PC-9 (cell line): Measurements from ENCODE around the gene TNK1. TPM values are rescaled to one million over a fixed set of nuclear protein-coding genes. Genes with fewer than 3 reads are reported as not detected.

Experiments used
- BruUV-seq: library from RNA; stranded (reverse); fragments of 400-500 nt; replicated peaks from 2 replicates; lab custom pipeline; 2021; lab: Mats Ljungman, UMichigan
- CTCF ChIA-PET: fragments of 300-600 bp; sonication (Branson Sonifier 250); formaldehyde crosslinking; loops from one replicate; lab custom pipeline; 2022; ENCODE audit warnings: antibody characterized with exemption; lab: Charles Lee
- POLR2A ChIA-PET: fragments of 300-600 bp; sonication (Branson Sonifier 250); formaldehyde crosslinking; loops from one replicate; lab custom pipeline; 2022; ENCODE audit warnings: antibody characterized with exemption; ENCODE audit not compliant: unreplicated experiment; lab: Charles Lee
- DNase-seq, 2 experiments: peaks; one replicate each; pipeline versions ENCODE4 v3.0.0 to v3.0.0-alpha.2; 2015 to 2022; ENCODE audit warnings: mixed read lengths in 1 of 2
- H2AFZ ChIP-seq: fragments of 200-600 bp; sonication (generic); 2 replicates; pipeline ENCODE4 v1.8.1; 2017; ENCODE audit warnings: antibody characterized with exemption
- H3F3A ChIP-seq: fragments of 200-600 bp; sonication (generic); 2 replicates; pipeline ENCODE4 v1.8.1; 2017; ENCODE audit warnings: antibody characterized with exemption, mild to moderate bottlenecking, low read depth; ENCODE audit not compliant: insufficient read depth
- H3K27ac ChIP-seq: fragments of 200-600 bp; sonication (generic); 2 replicates; pipeline ENCODE4 v1.6.1; 2016; ENCODE audit warnings: mixed run types
- H3K27me3 ChIP-seq: fragments of 200-600 bp; sonication (generic); 2 replicates; pipeline ENCODE4 v1.6.1; 2016; ENCODE audit warnings: low read depth, mixed run types; ENCODE audit not compliant: insufficient read depth
- H3K36me3 ChIP-seq: fragments of 200-600 bp; sonication (generic); 2 replicates; pipeline ENCODE4 v1.6.1; 2016; ENCODE audit warnings: low read depth, mixed run types
- H3K4me1 ChIP-seq: fragments of 200-600 bp; sonication (generic); replicated peaks from 2 replicates; pipeline ENCODE4 v1.6.1; 2016; ENCODE audit warnings: mixed run types; ENCODE audit not compliant: insufficient read depth
- H3K4me2 ChIP-seq: fragments of 200-600 bp; sonication (generic); 2 replicates; pipeline ENCODE4 v1.6.1; 2017; ENCODE audit warnings: mixed run types
- H3K4me3 ChIP-seq: fragments of 200-600 bp; sonication (generic); 2 replicates; pipeline ENCODE4 v1.6.1; 2016; ENCODE audit warnings: mixed run types
- H3K79me2 ChIP-seq: fragments of 200-600 bp; sonication (generic); 2 replicates; pipeline ENCODE4 v1.6.1; 2017; ENCODE audit warnings: low read depth, mixed run types
- H3K9me2 ChIP-seq: fragments of 200-600 bp; sonication (generic); 2 replicates; pipeline ENCODE4 v1.8.1; 2017; ENCODE audit warnings: mild to moderate bottlenecking; ENCODE audit not compliant: insufficient read depth
- H3K9me3 ChIP-seq: fragments of 200-600 bp; sonication (generic); 2 replicates; pipeline ENCODE4 v1.8.1; 2016; ENCODE audit warnings: low read depth; ENCODE audit not compliant: insufficient read depth
- H4K20me1 ChIP-seq: fragments of 200-600 bp; sonication (generic); 2 replicates; pipeline ENCODE4 v1.8.1; 2017; ENCODE audit not compliant: insufficient read depth
- EZH2 ChIP-seq: fragments of 200-600 bp; sonication (generic); IDR thresholded peaks from 2 replicates; pipeline ENCODE4 v1.8.0; 2017; ENCODE audit warnings: antibody characterized with exemption, low read depth
- intact Hi-C: fragments of 100-400 bp; cut with micrococcal nuclease; formaldehyde crosslinking; loops from one replicate; pipeline ENCODE4 v1.10.0; 2022; ENCODE audit not compliant: unreplicated experiment
- total RNA-seq: library from RNA; stranded (reverse); gene quantifications from 2 replicates; pipeline ENCODE4 v1.2.3, GENCODE V29; 2021
- TF ChIP-seq, protein P1 (sequence below): fragments of 200-600 bp; sonication (generic); conservative IDR thresholded peaks from 2 replicates; pipeline ENCODE4 v1.6.1; 2017; ENCODE audit warnings: mixed run types, antibody characterized with exemption, mild to moderate bottlenecking, moderate library complexity

TNK1 gene
- total RNA-seq, 1 experiment from 2014 or later: 18.8 TPM

- no peaks in the 10 kb centered on the region for H3K4me1 ChIP-seq
- H3K4me3 ChIP-seq: no peak overlapping the region
- no peak overlapping the region for H3K4me2 ChIP-seq
- no peak overlapping the region for H3K27ac ChIP-seq
- ChIA-PET CTCF (no interaction called here), POLR2A (no interaction called here)
- intact Hi-C loops: no loop called here
- H3K27me3 ChIP-seq: no peaks in the 10 kb centered on the region
- no peaks in the 10 kb centered on the region for H3K9me2 ChIP-seq
- no peak for TF ChIP-seq EZH2
- TF ChIP-seq, protein P1, sequence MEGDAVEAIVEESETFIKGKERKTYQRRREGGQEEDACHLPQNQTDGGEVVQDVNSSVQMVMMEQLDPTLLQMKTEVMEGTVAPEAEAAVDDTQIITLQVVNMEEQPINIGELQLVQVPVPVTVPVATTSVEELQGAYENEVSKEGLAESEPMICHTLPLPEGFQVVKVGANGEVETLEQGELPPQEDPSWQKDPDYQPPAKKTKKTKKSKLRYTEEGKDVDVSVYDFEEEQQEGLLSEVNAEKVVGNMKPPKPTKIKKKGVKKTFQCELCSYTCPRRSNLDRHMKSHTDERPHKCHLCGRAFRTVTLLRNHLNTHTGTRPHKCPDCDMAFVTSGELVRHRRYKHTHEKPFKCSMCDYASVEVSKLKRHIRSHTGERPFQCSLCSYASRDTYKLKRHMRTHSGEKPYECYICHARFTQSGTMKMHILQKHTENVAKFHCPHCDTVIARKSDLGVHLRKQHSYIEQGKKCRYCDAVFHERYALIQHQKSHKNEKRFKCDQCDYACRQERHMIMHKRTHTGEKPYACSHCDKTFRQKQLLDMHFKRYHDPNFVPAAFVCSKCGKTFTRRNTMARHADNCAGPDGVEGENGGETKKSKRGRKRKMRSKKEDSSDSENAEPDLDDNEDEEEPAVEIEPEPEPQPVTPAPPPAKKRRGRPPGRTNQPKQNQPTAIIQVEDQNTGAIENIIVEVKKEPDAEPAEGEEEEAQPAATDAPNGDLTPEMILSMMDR: no peak
- no peak for DNase-seq
- H3K36me3 ChIP-seq: no peaks in the 10 kb centered on the region
- H3K79me2 ChIP-seq: no peaks in the 10 kb centered on the region
- no peaks in the 10 kb centered on the region for H4K20me1 ChIP-seq
- H3K9me3 ChIP-seq: no peaks in the 10 kb centered on the region
- no peak overlapping the region for H2AFZ ChIP-seq
- no TSS peak for BruUV-seq
- no peaks in the 10 kb centered on the region for H3F3A ChIP-seq
Observed at GRCh38 chr17:7426203-7426863, 45.4 kb downstream of the TNK1 start.

- ChIA-PET CTCF (no interaction called here), POLR2A (no interaction called here)
- Histone ChIP-seq H3K79me2 (no peaks in the 10 kb centered on the region), H2AFZ (no peak overlapping the region), H3K4me3 (no peak overlapping the region), H3F3A (no peaks in the 10 kb centered on the region), H3K4me1 (no peaks in the 10 kb centered on the region), H4K20me1 (no peaks in the 10 kb centered on the region), H3K4me2 (no peak overlapping the region), H3K27ac (no peak overlapping the region), H3K36me3 (no peaks in the 10 kb centered on the region), H3K9me3 (no peaks in the 10 kb centered on the region), H3K27me3 (no peaks in the 10 kb centered on the region), H3K9me2 (no peaks in the 10 kb centered on the region)
- TF ChIP-seq, protein P1: no peak
- no peak for TF ChIP-seq EZH2
- DNase-seq: no peak
- no TSS peak for BruUV-seq
- intact Hi-C loops: no loop called here
Observed at GRCh38 chr17:7426896-7427489, 46.1 kb downstream of the TNK1 start.

DNA sequence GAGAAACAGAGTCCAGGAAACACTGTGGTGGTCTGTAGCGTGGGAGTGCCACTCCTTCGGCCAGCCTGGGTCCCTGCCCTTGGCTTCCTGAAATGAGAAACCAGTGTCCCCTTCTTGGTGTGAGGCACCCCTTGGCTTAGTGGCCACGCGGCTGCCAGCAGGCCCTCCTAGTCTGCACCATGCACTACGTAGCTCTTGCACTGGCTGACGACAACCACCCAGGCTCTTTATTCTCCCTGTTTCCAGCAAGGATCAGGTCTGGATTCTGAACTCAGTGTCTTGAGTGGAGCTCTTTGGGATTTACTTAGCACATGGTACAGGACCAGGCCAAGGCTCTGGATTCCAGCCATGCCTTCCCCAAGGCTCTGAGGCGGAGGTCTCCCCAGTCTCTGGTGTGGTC is 46.7 kb downstream of the TNK1 start:
- no peaks in the 10 kb centered on the region for H4K20me1 ChIP-seq
- CTCF ChIA-PET: no interaction called here
- no TSS peak for BruUV-seq

More for the DNA sequence above, 46.7 kb downstream of the TNK1 start:
- Histone ChIP-seq H3F3A (no peaks in the 10 kb centered on the region), H3K9me2 (no peaks in the 10 kb centered on the region), H3K4me3 (no peak overlapping the region), H3K36me3 (no peaks in the 10 kb centered on the region), H3K27ac (no peak overlapping the region), H3K9me3 (no peaks in the 10 kb centered on the region), H3K79me2 (no peaks in the 10 kb centered on the region), H3K4me1 (no peaks in the 10 kb centered on the region), H3K4me2 (no peak overlapping the region), H3K27me3 (no peaks in the 10 kb centered on the region), H2AFZ (no peak overlapping the region)
- DNase-seq: no peak
- TF ChIP-seq EZH2: no peak
- TF ChIP-seq, protein P1: no peak
- intact Hi-C loops: no loop called here
- POLR2A ChIA-PET: no interaction called here
